ENCODE results near the gene ASB18. TPM values are rescaled to one million over a fixed set of nuclear protein-coding genes. Genes with fewer than 3 reads are reported as not detected.

ASB18 gene
- total and polyA plus RNA-seq, 3 experiments from 2014 or later, result not detected

DNA sequence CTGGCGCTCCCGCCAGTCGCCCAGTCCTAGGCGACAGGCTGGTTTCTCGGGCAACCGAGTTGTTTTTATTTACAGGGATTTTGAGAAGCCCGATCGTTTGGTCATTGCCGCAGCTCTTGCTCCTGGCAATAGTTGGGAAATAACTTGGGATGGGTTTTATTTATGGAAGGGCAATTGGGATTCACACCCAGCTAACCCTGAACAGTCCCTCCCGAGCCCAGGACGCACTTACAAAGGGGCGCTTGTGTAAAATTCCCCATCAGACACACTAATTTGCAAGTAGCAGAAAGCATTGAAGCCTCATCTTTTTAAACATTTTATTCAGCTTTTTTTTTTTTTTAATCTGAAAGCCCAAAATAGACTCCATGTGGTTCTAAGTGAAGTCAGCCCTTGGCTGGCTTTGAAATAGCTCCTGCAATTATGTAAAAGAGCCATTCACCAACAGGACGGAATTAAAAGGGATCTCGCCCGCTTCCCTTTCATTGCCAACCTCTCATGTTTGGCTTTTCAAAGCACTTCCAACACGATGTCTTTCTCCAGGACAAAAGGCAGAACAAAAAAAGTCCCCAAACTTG is 92.4 kb downstream of the ASB18 start:
- DNase-seq, result no peak
- peaks cover 3 to 6% (median 3%) of the 10 kb centered on the region in 3 donors for H3K4me1 Mint-ChIP-seq
- peaks cover 0 to 3% (median 0%) of the 10 kb centered on the region in 5 donors for H3K9me3 Mint-ChIP-seq
- H3K4me3 Mint-ChIP-seq, result peak overlapping the region in 1 of 7 donors; percentile 13
- H3K27me3 Mint-ChIP-seq, result peaks cover 60 to 68% of the 10 kb centered on the region in 2 donors
- no peaks in the 10 kb centered on the region for H3K36me3 ChIP-seq (ENCODE audit: insufficient read depth, low read length)
- no peaks in the 10 kb centered on the region for H3K9me3 ChIP-seq (ENCODE audit: low read length)
- no peaks in the 10 kb centered on the region for H3K4me1 ChIP-seq (ENCODE audit: insufficient read depth, low read length)
- POLR2A ChIA-PET, result no interaction called here
- no peak overlapping the region for H3K27ac ChIP-seq (ENCODE audit: low read depth, low read length)
- peaks cover 30% of the 10 kb centered on the region for H3K27me3 ChIP-seq (ENCODE audit: insufficient read depth, low read length, poor library complexity, severe bottlenecking)
- peak overlapping the region in 1 of 8 donors; percentile 36 for H3K27ac Mint-ChIP-seq
- CTCF ChIA-PET, result interaction anchor here (0.7 kb wide), 1 partner anchor 1217 kb away, joined by 3 read pairs; no protein-coding TSS in a partner anchor
- H3K4me3 ChIP-seq (ENCODE audit: low read length), result no peak overlapping the region
- H3K36me3 Mint-ChIP-seq, result no peaks in the 10 kb centered on the region

DNA sequence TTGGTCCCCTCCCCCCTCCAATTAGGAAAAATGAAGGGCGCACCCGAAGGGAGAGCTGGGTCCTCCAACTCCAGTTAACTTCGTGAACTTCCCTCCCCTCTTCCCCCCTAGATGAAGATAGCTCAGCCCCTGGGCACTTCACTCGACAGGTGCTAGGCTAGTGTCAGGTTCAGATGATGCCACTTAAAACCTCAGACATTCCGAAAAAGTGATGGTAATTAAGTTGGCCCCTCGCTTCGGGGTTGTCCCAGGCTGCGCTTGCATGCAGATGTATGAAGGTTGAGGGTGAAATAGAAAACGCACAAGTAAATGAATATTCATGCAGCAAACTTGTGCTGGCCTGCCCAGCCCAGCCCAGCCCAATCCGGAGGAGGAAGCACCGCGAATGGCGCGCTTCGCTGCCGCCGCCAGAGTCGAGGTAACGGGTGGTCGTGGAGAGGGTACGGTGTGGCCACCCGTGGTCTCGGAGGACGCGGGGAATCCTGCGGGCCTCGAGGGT is 93.0 kb downstream of the ASB18 start:
- Histone ChIP-seq H3K27ac (ENCODE audit: low read depth, low read length) (no peak overlapping the region), H3K4me3 (ENCODE audit: low read length) (no peak overlapping the region), H3K9me3 (ENCODE audit: low read length) (no peaks in the 10 kb centered on the region), H3K36me3 (ENCODE audit: insufficient read depth, low read length) (no peaks in the 10 kb centered on the region), H3K27me3 (ENCODE audit: insufficient read depth, low read length, poor library complexity, severe bottlenecking) (peaks cover 30% of the 10 kb centered on the region), H3K4me1 (ENCODE audit: insufficient read depth, low read length) (no peaks in the 10 kb centered on the region)
- no peak overlapping the region for H3K27ac Mint-ChIP-seq
- peaks cover 0 to 3% (median 0%) of the 10 kb centered on the region in 5 donors for H3K9me3 Mint-ChIP-seq
- POLR2A ChIA-PET, result no interaction called here
- peaks cover 8 to 11% (median 9%) of the 10 kb centered on the region in 3 donors for H3K4me1 Mint-ChIP-seq
- peak overlapping the region in 1 of 7 donors; percentile 13 for H3K4me3 Mint-ChIP-seq
- no peak for DNase-seq
- H3K36me3 Mint-ChIP-seq, result no peaks in the 10 kb centered on the region
- peaks cover 61 to 70% of the 10 kb centered on the region in 2 donors for H3K27me3 Mint-ChIP-seq
- CTCF ChIA-PET, result no interaction called here

DNA sequence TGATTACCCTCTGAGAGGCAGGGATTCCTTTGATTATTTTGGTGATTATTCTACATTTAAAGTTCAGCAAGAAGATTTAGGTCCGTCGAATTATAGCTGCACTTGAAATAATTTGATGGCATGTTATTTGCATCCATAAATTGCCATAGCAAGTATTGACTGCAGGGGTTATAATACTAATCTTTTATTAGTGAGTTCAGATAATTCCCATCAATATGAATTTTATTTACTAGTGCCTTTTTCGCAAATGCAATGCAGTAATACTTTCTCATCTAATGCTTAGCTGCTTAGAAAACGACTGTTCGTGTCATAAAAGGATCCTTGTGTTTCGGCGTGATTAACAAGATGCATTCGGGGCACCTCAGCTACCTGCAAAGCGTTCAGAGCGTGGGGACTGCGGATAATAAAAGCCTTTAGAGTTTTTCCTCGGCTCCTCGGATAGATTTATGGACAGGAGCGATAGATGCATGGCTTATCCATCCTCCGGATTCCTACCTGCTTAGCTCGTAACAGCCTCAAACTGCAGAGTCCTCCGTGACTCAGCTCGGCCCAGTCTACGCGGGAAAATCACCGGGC is 93.5 kb downstream of the ASB18 start:
- peaks cover 0 to 3% (median 0%) of the 10 kb centered on the region in 5 donors for H3K9me3 Mint-ChIP-seq
- Histone ChIP-seq H3K4me1 (ENCODE audit: insufficient read depth, low read length) (no peaks in the 10 kb centered on the region), H3K4me3 (ENCODE audit: low read length) (no peak overlapping the region), H3K36me3 (ENCODE audit: insufficient read depth, low read length) (no peaks in the 10 kb centered on the region), H3K27me3 (ENCODE audit: insufficient read depth, low read length, poor library complexity, severe bottlenecking) (peaks cover 28% of the 10 kb centered on the region), H3K27ac (ENCODE audit: low read depth, low read length) (no peak overlapping the region), H3K9me3 (ENCODE audit: low read length) (no peaks in the 10 kb centered on the region)
- H3K27me3 Mint-ChIP-seq, result peaks cover 60 to 69% of the 10 kb centered on the region in 2 donors
- no peaks in the 10 kb centered on the region for H3K36me3 Mint-ChIP-seq
- peak overlapping the region in 2 of 7 donors; percentile 13 to 55 for H3K4me3 Mint-ChIP-seq
- ChIA-PET CTCF (no interaction called here), POLR2A (no interaction called here)
- peak overlapping the region in 1 of 8 donors; percentile 8 for H3K27ac Mint-ChIP-seq
- H3K4me1 Mint-ChIP-seq, result peaks cover 10 to 13% (median 11%) of the 10 kb centered on the region in 3 donors
- DNase-seq, result no peak

GRCh38 chr2:236169741-236170589 is 94.2 kb downstream of the ASB18 start:
- Mint-ChIP-seq H3K27ac (no peak overlapping the region), H3K4me3 (peak overlapping the region in 2 of 7 donors; percentile 23 to 55)

GRCh38 chr2:236169151-236169721 is 95.0 kb downstream of the ASB18 start:
- Histone ChIP-seq H3K9me3 (ENCODE audit: low read length) (no peaks in the 10 kb centered on the region), H3K4me1 (ENCODE audit: insufficient read depth, low read length) (no peaks in the 10 kb centered on the region), H3K27me3 (ENCODE audit: insufficient read depth, low read length, poor library complexity, severe bottlenecking) (peaks cover 24% of the 10 kb centered on the region), H3K27ac (ENCODE audit: low read depth, low read length) (no peak overlapping the region), H3K4me3 (ENCODE audit: low read length) (no peak overlapping the region), H3K36me3 (ENCODE audit: insufficient read depth, low read length) (no peaks in the 10 kb centered on the region)
- Mint-ChIP-seq H3K4me1 (peaks cover 14 to 21% (median 19%) of the 10 kb centered on the region in 3 donors), H3K9me3 (peaks cover 0 to 3% (median 0%) of the 10 kb centered on the region in 5 donors), H3K36me3 (no peaks in the 10 kb centered on the region), H3K27me3 (peaks cover 61 to 66% of the 10 kb centered on the region in 2 donors), H3K4me3 (peak overlapping the region in 2 of 7 donors; percentile 3 to 41), H3K27ac (no peak overlapping the region)
- CTCF ChIA-PET, result interaction anchor here (1.6 kb wide), 1 partner anchor 11 kb away, joined by 4 read pairs; no protein-coding TSS in a partner anchor
- DNase-seq, result no peak
- POLR2A ChIA-PET, result no interaction called here

More at GRCh38 chr2:236169741-236170589, 94.2 kb downstream of the ASB18 start:
- peaks cover 13 to 17% (median 15%) of the 10 kb centered on the region in 3 donors for H3K4me1 Mint-ChIP-seq
- H3K36me3 Mint-ChIP-seq, result no peaks in the 10 kb centered on the region
- Histone ChIP-seq H3K9me3 (ENCODE audit: low read length) (no peaks in the 10 kb centered on the region), H3K4me1 (ENCODE audit: insufficient read depth, low read length) (no peaks in the 10 kb centered on the region), H3K27me3 (ENCODE audit: insufficient read depth, low read length, poor library complexity, severe bottlenecking) (peaks cover 27% of the 10 kb centered on the region), H3K4me3 (ENCODE audit: low read length) (no peak overlapping the region), H3K36me3 (ENCODE audit: insufficient read depth, low read length) (no peaks in the 10 kb centered on the region), H3K27ac (ENCODE audit: low read depth, low read length) (no peak overlapping the region)
- CTCF ChIA-PET, result interaction anchor here (1.6 kb wide), 1 partner anchor 10 kb away, joined by 4 read pairs; no protein-coding TSS in a partner anchor
- no peak for DNase-seq
- peaks cover 0 to 3% (median 0%) of the 10 kb centered on the region in 5 donors for H3K9me3 Mint-ChIP-seq
- POLR2A ChIA-PET, result no interaction called here
- H3K27me3 Mint-ChIP-seq, result peaks cover 63 to 69% of the 10 kb centered on the region in 2 donors

- Mint-ChIP-seq H3K27ac (no peak within 1 kb of the TSS), H3K4me3 (peak within 1 kb of the TSS in 2 of 7 donors; percentile 3 to 41), H3K36me3 (no peaks in the 10 kb centered on the region), H3K27me3 (peaks cover 53 to 57% of the 10 kb centered on the region in 2 donors), H3K9me3 (peaks cover 0 to 3% (median 0%) of the 10 kb centered on the region in 5 donors), H3K4me1 (peaks cover 14 to 21% (median 19%) of the 10 kb centered on the region in 3 donors)
- no peak for DNase-seq
- Histone ChIP-seq H3K27ac (ENCODE audit: low read depth, low read length) (no peak within 1 kb of the TSS), H3K36me3 (ENCODE audit: insufficient read depth, low read length) (no peaks in the 10 kb centered on the region), H3K27me3 (ENCODE audit: insufficient read depth, low read length, poor library complexity, severe bottlenecking) (peaks cover 24% of the 10 kb centered on the region), H3K4me3 (ENCODE audit: low read length) (no peak within 1 kb of the TSS), H3K9me3 (ENCODE audit: low read length) (no peaks in the 10 kb centered on the region), H3K4me1 (ENCODE audit: insufficient read depth, low read length) (no peaks in the 10 kb centered on the region)
- POLR2A ChIA-PET, result no interaction called here
- CTCF ChIA-PET, result interaction anchor here (0.9 to 1.6 kb wide), 2 partner anchors 10 to 12 kb away, joined by 4 read pairs; no protein-coding TSS in a partner anchor
Measured at GRCh38 chr2:236168110-236169080, 95.8 kb downstream of the ASB18 start, which contains the start of gene GBX2. TSS of gene GBX2 (minus strand) at chr2:236168386. CDS start at chr2:236167971, 415 bp downstream.

All from CD8-positive, alpha-beta memory T cell (primary cell).